ENCODE measurements around the gene CD34. TPM values are rescaled to one million over a fixed set of nuclear protein-coding genes. Genes with fewer than 3 reads are reported as not detected.

The CD34 gene
- total RNA-seq, 3 donors from 2014 or later: 15.7 to 80.6 (median 22.2) TPM

DNA sequence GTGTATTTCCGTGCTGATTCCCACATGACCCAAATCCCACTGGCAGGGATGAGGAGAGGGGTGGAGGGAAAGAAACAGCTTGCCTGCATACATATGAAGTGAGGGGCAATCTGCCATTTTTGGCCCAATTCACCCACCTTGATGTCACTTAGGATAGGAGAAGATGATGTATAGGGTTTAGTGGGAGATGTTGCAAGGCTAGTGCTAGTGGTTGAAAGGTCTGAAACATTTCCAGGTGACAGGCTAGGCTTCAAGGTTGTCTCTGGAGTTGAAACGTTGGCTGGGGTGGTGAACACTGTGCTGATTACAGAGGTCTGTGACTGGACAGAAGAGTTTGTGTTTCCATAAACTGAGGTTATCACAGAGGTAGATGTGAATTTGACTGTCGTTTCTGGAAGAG is 12.1 kb downstream of the CD34 start:
- DNase-seq (ENCODE audit: low spot score in 2 of 2): no peak
- TF ChIP-seq CTCF (IDR thresholded peaks at IDR 0.05) (no peak), POLR2A (IDR thresholded peaks at IDR 0.05) (no peak), POLR2AphosphoS5 (IDR thresholded peaks at IDR 0.05) (no peak)
- intact Hi-C loops (cut with DNase I; ENCODE audit: low total_unique reads): no loop called here
- Histone ChIP-seq H3K4me1 (no peaks in the 10 kb centered on the region), H3K9me3 (no peaks in the 10 kb centered on the region), H3K4me3 (no peak overlapping the region), H3K27ac (peak overlapping the region in 1 of 2 donors; percentile 70), H3K36me3 (no peaks in the 10 kb centered on the region), H3K27me3 (no peaks in the 10 kb centered on the region)

- Histone ChIP-seq H3K27ac (peak overlapping the region in 1 of 2 donors; percentile 70), H3K4me1 (no peaks in the 10 kb centered on the region), H3K9me3 (no peaks in the 10 kb centered on the region), H3K4me3 (no peak overlapping the region), H3K27me3 (no peaks in the 10 kb centered on the region), H3K36me3 (no peaks in the 10 kb centered on the region)
- TF ChIP-seq POLR2A (IDR thresholded peaks at IDR 0.05) (no peak), CTCF (IDR thresholded peaks at IDR 0.05) (no peak), POLR2AphosphoS5 (IDR thresholded peaks at IDR 0.05) (no peak)
- DNase-seq (ENCODE audit: low spot score in 2 of 2): no peak
- intact Hi-C loops (cut with DNase I; ENCODE audit: low total_unique reads): no loop called here
Measured at GRCh38 chr1:207898260-207898659, 12.7 kb downstream of the CD34 start.

DNA sequence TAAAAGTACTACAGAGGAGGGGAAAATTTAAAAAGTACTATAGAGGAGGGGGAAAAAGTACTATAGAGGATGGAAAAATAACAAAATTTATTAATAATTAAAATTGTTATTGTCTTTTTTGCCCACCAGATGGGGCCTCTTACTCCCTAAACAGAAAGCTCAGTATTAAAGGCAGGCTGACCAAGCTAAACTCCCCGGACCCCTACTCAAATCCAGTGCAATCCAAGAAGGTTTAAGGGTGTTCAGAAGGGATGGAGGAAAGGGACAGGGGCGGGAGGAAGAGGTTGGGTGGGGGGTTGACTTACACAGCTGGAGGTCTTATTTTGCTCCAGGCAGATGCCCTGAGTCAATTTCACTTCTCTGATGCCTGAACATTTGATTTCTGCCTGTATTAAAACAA is 13.7 kb downstream of the CD34 start:
- peak in 1 of 3 donors; percentile 12 for TF ChIP-seq CTCF (IDR thresholded peaks at IDR 0.05)
- no peak for TF ChIP-seq POLR2AphosphoS5 (IDR thresholded peaks at IDR 0.05)
- TF ChIP-seq POLR2A (IDR thresholded peaks at IDR 0.05): no peak
- Histone ChIP-seq H3K36me3 (no peaks in the 10 kb centered on the region), H3K9me3 (no peaks in the 10 kb centered on the region), H3K4me1 (no peaks in the 10 kb centered on the region), H3K27ac (peak overlapping the region; percentile 42 to 56), H3K4me3 (no peak overlapping the region), H3K27me3 (no peaks in the 10 kb centered on the region)
- intact Hi-C loops (cut with DNase I; ENCODE audit: low total_unique reads): no loop called here
- no peak for DNase-seq (ENCODE audit: low spot score in 2 of 2)

- Histone ChIP-seq H3K36me3 (no peaks in the 10 kb centered on the region), H3K27me3 (no peaks in the 10 kb centered on the region), H3K4me1 (peaks cover 0 to 2% of the 10 kb centered on the region in 2 donors), H3K27ac (no peak overlapping the region), H3K9me3 (no peaks in the 10 kb centered on the region), H3K4me3 (no peak overlapping the region)
- no peak for TF ChIP-seq CTCF (IDR thresholded peaks at IDR 0.05)
- intact Hi-C loops (cut with DNase I; ENCODE audit: low total_unique reads): no loop called here
- DNase-seq (ENCODE audit: low spot score in 2 of 2): no peak
Measured at GRCh38 chr1:207896547-207896946, 14.4 kb downstream of the CD34 start.

DNA sequence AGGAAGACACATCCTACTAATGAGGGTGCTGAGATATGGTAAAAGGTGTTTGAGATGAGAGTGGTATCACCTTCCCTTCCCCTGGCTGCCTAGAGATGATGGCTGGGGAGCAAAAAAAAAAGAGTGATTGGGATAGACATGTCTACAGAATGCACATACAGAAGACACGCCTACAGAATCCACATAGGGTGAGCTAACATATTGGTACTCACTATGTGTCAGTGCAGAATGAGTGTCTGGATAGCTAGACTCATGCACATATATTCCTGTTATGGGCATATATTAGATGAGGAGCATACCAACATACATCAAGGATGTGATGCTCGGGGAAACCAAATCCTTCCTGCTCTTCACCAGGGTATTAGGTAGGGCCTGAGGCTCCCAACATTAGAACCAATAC is 16.2 kb downstream of the CD34 start:
- peak overlapping the region in 1 of 2 donors; percentile 2 for H3K27ac ChIP-seq
- H3K4me1 ChIP-seq: peaks cover 0 to 13% of the 10 kb centered on the region in 2 donors
- no peak overlapping the region for H3K4me3 ChIP-seq
- DNase-seq (ENCODE audit: low spot score in 2 of 2): no peak
- H3K9me3 ChIP-seq: no peaks in the 10 kb centered on the region
- H3K27me3 ChIP-seq: no peaks in the 10 kb centered on the region
- intact Hi-C loops (cut with DNase I; ENCODE audit: low total_unique reads): no loop called here
- H3K36me3 ChIP-seq: no peaks in the 10 kb centered on the region
- TF ChIP-seq POLR2AphosphoS5 (IDR thresholded peaks at IDR 0.05) (no peak), CTCF (IDR thresholded peaks at IDR 0.05) (no peak), POLR2A (IDR thresholded peaks at IDR 0.05) (no peak)
